ENCODE results near the gene HADHB. TPM values are rescaled to one million over a fixed set of nuclear protein-coding genes. Genes with fewer than 3 reads are reported as not detected.

The HADHB gene
- polyA plus RNA-seq, 6 donors from 2014 or later = 97.7 to 133 (median 110) TPM

DNA sequence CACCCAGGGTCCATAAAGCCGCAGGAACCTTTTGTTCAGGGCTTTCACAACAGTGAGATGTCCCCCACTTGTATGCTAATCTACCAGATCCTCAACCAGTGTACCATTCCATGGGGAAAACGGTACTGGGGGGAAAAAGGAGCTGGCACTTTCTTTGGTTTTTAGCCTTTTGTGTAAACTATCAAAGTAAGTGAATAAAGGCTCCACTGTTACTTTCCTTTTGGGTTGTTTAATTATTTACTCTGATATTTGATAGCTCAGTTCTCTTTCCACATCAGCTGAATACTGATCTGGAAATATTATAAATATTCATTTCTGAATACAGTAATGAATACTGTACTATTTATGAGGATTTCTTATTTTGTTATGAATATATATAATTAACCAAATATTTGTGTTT, 20.6 kb upstream of the HADHB start:
- Mint-ChIP-seq H3K27ac (no peak overlapping the region), H3K4me3 (no peak overlapping the region), H3K36me3 (peaks cover 8 to 18% of the 10 kb centered on the region in 2 donors), H3K27me3 (no peaks in the 10 kb centered on the region), H3K9me3 (peaks cover 0 to 10% (median 0%) of the 10 kb centered on the region in 7 donors), H3K4me1 (no peaks in the 10 kb centered on the region)
- ATAC-seq (ENCODE audit: low read depth in 2 of 2) (no peak), DNase-seq (no peak)

DNA sequence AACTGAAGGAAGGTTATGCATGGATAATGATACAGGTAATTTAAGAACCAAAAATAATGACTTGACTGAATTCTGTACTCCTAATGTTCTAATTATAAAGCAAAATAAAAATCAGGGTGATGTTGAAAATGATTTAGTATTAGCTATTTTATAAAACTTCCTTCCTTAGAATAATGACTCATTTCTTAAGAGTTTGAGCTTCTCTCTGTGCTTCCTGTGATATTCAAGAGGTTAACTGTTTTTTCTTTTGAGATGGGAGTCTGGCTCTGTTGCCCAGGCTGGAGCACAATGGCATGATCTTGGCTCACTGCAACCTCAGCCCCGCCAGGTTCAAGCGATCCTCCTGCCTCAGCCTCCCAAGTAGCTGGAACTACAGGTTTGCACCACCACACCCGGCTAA, 15.1 kb upstream of the HADHB start:
- DNase-seq (no peak), ATAC-seq (ENCODE audit: low read depth in 2 of 2) (no peak)
- Mint-ChIP-seq H3K36me3 (peaks cover 8 to 24% of the 10 kb centered on the region in 2 donors), H3K4me3 (no peak overlapping the region), H3K9me3 (peaks cover 0 to 10% (median 0%) of the 10 kb centered on the region in 7 donors), H3K4me1 (no peaks in the 10 kb centered on the region), H3K27me3 (no peaks in the 10 kb centered on the region), H3K27ac (no peak overlapping the region)

DNA sequence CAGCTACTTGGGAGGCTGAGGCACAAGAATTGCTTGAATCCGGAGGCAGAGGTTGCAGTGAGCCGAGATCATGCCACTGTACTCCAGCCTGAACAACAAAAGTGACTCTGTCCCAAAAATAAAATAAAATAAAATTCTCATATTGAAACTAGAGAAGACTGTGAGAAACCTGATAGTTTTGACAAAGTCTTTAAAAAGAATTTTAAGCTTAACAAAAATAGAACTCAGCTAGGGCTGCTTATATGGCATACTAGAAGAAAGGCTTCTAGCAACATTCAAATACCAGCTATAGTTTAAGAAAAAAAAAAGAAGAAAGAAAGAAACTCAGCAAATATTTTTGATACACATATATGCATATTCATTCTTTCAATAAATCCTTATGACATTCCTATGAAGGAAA, 13.9 kb upstream of the HADHB start:
- Mint-ChIP-seq H3K27me3 (no peaks in the 10 kb centered on the region), H3K9me3 (peaks cover 0 to 10% (median 0%) of the 10 kb centered on the region in 7 donors), H3K4me3 (no peak overlapping the region), H3K27ac (no peak overlapping the region), H3K36me3 (peaks cover 8 to 25% of the 10 kb centered on the region in 2 donors), H3K4me1 (no peaks in the 10 kb centered on the region)
- ATAC-seq (ENCODE audit: low read depth in 2 of 2) (no peak), DNase-seq (no peak)

DNA sequence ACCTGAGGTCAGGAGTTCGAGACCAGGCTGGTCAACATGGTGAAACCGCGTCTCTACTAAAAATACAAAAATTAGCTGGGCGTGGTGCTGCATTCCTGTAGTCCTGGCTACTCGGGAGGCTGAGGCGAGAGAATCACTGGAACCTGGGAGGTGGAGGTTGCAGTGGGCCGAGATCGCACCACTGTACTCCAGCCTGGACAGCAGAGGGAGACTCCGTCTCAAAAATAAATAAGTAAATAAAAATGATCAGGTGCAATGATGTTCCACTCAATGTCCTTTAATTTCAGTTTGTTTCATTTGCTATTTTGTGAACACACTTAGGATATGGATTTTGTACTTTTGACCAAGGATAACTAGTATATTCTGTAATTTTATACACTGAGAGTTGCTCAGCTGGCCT, 9.7 kb upstream of the HADHB start:
- Mint-ChIP-seq H3K4me3 (no peak overlapping the region), H3K36me3 (peaks cover 0 to 13% of the 10 kb centered on the region in 2 donors), H3K9me3 (no peaks in the 10 kb centered on the region), H3K27ac (no peak overlapping the region), H3K27me3 (no peaks in the 10 kb centered on the region), H3K4me1 (peaks cover 3 to 11% (median 8%) of the 10 kb centered on the region in 3 donors)
- DNase-seq = no peak
- no peak for ATAC-seq (ENCODE audit: low read depth in 2 of 2)

DNA sequence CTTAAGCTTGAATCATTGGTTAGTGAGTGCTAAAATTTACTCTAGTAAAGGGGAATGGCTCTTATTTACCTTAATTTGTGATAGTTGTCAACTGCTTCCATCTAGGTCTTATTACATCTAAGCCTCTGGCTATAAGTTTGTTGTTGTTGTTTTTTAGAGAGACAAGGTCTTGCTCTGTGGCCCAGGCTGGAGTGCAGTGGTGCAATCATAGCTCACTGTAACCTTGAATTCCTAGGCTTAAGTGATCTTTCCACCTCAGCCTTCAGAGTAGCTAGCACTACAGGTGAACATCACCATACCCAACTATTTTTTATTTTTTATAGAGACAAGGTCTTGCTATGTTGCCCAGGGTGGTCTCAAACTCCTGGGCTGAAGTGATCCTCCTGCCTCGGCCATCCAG, 6.9 kb upstream of the HADHB start:
- no peak for ATAC-seq (ENCODE audit: low read depth in 2 of 2)
- H3K4me3 Mint-ChIP-seq = no peak overlapping the region
- no peak for DNase-seq
- no peaks in the 10 kb centered on the region for H3K27me3 Mint-ChIP-seq
- no peak overlapping the region for H3K27ac Mint-ChIP-seq
- peaks cover 22 to 34% (median 30%) of the 10 kb centered on the region in 3 donors for H3K4me1 Mint-ChIP-seq
- H3K36me3 Mint-ChIP-seq = peaks cover 0 to 7% of the 10 kb centered on the region in 2 donors
- H3K9me3 Mint-ChIP-seq = no peaks in the 10 kb centered on the region

DNA sequence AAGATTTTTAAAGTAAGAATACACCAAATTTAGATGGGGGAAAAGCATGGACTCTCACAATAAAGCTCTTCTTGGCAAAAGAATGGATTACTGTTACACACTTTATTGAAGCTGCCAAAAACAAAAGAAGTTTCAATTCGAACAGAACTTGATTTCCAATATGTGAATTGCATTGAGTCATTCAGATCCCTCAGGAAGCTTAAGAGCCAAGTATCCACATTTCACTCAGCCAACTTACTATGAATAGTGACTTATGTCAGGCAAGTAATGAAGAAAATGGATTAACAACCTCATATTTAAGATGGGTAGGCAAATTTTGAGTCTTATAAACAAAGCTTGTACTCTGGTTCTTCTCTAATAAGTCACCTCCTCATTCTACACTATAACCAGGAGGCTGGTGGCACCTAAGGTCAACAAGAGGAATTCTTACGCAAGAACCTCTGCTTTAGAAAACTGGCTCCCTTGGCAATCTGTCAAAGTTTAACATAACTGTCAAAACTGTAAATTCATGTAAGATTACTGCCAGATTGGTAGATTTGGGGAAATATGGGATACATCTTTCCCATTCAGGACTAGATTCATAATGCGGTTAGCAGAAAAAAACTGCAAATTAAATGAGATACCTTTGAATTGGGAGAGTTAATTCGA, 6.3 kb upstream of the HADHB start:
- H3K4me3 Mint-ChIP-seq = no peak overlapping the region
- H3K36me3 Mint-ChIP-seq = peaks cover 0 to 7% of the 10 kb centered on the region in 2 donors
- H3K27ac Mint-ChIP-seq = no peak overlapping the region
- H3K27me3 Mint-ChIP-seq = no peaks in the 10 kb centered on the region
- no peak for DNase-seq
- no peak for ATAC-seq (ENCODE audit: low read depth in 2 of 2)
- H3K9me3 Mint-ChIP-seq = no peaks in the 10 kb centered on the region
- H3K4me1 Mint-ChIP-seq = peaks cover 27 to 40% (median 35%) of the 10 kb centered on the region in 3 donors

DNA sequence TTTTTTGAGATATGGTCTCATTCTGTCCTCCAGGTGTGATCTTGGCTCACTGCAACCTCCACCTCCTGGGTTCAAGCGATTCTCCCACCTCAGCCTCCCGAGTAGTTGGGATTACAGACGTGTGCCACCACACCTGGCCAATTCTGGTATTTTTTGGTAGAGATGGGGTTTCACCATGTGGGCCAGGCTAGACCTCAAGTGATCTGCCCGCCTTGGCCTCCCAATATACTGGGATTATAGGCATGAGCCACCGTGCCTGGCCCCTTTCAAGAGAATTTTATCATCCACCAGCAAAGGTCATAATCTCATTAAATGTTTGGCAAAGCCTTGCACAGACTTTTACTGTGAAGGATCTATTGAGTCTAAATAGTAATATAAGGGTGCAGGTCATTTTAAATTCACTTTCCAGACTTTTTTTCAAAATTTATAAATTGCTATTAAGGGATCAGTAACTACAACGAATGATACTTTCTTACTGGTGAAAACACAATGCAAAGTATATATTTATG, 2.8 kb upstream of the HADHB start:
- Mint-ChIP-seq H3K36me3 (no peaks in the 10 kb centered on the region), H3K4me1 (peaks cover 47 to 66% (median 61%) of the 10 kb centered on the region in 3 donors), H3K9me3 (no peaks in the 10 kb centered on the region), H3K27me3 (no peaks in the 10 kb centered on the region), H3K27ac (peak overlapping the region in 1 of 6 donors; percentile 22), H3K4me3 (peak overlapping the region in 7 of 8 donors; percentile 22 to 100 (median 98))
- DNase-seq (no peak), ATAC-seq (ENCODE audit: low read depth in 2 of 2) (no peak)

DNA sequence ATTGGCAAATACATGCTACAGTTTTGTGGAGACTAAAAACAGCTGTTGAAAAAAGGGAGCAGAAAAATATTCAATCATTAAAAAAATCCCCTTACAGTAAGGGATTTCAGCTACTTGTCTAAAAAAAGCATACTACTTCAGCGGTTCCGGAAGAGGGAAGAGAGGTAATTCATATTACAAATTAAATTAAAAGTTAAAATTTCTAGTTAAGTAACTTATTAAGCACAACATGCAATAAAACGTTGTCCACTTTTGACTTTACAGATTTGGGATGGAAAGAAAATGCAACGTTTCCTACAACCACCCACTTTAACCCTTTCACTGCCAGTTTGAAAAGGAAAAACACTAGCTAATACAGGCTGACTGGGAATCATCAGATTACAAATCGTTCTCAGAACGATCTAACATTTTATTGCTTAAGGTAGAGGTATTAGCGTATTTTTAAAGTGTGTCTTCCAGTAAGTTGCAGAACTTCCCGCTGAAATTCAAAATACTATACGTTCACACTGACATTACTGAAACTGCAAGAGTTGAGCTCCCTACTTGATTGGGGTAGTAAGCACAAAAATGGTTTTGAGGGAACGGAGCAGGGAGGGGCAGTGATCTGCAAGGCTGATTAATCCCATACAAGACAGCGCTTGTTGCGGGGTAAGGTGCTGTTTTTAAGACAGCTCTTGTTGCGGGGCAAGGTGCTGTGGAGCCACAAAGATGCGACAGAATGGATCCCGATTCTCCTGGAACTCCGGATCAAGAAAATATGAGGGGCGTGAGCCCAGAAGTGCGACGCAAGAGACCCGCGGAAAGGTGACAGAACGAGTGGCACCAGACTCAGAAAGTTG, 1.1 kb upstream of the HADHB start:
- no peaks in the 10 kb centered on the region for H3K9me3 Mint-ChIP-seq
- no peaks in the 10 kb centered on the region for H3K36me3 Mint-ChIP-seq
- ATAC-seq (ENCODE audit: low read depth in 2 of 2) (no peak), DNase-seq (peak; percentile 17)
- peaks cover 52 to 70% (median 69%) of the 10 kb centered on the region in 3 donors for H3K4me1 Mint-ChIP-seq
- H3K27ac Mint-ChIP-seq = peak overlapping the region; percentile 98 to 100 (median 100)
- H3K4me3 Mint-ChIP-seq = peak overlapping the region; percentile 94 to 100 (median 98)
- H3K27me3 Mint-ChIP-seq = no peaks in the 10 kb centered on the region

DNA sequence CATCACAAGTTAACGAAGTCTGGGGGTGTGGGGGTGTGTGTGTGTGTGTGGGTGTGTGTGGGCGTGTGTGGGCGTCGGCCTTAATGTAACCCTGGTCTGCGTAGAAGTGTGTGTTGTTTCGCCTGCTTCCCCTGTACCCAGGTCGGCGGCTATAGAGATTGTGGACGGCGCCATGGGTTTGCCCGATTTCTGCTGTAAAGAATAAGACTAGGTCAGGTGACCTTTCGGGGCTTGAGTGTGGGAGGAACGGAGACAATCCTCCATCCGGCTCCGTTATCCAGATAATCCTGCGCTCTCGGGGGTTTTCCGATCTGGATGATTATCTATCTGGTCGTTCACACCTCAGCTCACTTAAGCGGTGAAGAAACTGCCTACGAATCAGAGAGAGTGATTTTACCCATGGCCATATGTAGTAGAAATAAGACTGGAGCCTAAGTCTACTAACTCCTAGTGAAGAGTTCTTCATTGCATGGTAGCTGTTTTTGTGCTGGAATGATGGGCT, 543 bp downstream of the HADHB start:
- Mint-ChIP-seq H3K4me1 (peaks cover 42 to 69% (median 60%) of the 10 kb centered on the region in 3 donors), H3K27me3 (no peaks in the 10 kb centered on the region), H3K9me3 (no peaks in the 10 kb centered on the region), H3K4me3 (peak overlapping the region; percentile 94 to 100 (median 98)), H3K36me3 (no peaks in the 10 kb centered on the region), H3K27ac (peak overlapping the region; percentile 98 to 100 (median 100))
- DNase-seq (no peak), ATAC-seq (ENCODE audit: low read depth in 2 of 2) (peak; percentile 68 to 70)

DNA sequence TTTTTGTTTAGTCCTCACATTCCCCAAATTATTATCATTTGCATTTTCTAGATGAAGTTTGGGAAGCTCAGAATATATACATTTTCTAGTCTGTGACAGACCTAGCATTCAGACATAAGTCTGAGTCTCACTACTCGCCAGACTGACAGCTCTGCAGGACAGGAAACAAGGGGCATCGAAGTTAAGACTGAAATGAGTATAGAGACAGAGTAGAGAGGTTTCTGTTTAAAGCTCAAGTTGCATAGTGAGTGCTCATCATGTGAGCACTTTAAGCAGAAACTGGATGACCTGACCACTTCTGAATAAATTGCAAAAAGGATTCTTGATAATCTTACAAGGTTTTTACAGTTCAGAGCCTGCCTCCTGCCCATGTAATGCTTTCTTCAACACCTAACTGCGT, 1.1 kb downstream of the HADHB start:
- no peaks in the 10 kb centered on the region for H3K36me3 Mint-ChIP-seq
- no peaks in the 10 kb centered on the region for H3K27me3 Mint-ChIP-seq
- H3K9me3 Mint-ChIP-seq = no peaks in the 10 kb centered on the region
- no peak for ATAC-seq (ENCODE audit: low read depth in 2 of 2)
- no peak for DNase-seq
- peaks cover 36 to 64% (median 55%) of the 10 kb centered on the region in 3 donors for H3K4me1 Mint-ChIP-seq
- peak overlapping the region; percentile 94 to 100 (median 98) for H3K4me3 Mint-ChIP-seq
- H3K27ac Mint-ChIP-seq = peak overlapping the region; percentile 98 to 100 (median 100)

DNA sequence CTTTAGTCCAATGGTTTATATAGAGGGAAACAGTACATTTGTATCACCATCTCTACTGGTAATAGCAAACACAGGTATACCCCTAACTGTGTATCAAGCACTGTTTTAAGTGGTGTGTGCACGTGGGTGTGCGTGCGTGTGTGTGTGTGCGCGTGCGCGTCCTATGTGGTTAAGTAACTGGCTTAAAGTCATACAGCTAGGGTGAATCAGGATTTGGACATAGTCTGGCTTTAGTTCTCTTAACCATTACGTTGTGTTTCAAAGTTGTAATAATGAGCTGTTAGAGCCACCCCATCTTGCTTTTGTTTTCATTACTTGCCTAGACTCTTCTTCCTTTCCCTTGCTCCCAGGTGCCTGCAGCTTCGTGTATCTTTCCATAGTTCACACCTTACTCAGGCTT, 2.1 kb downstream of the HADHB start:
- H3K4me1 Mint-ChIP-seq = peaks cover 32 to 59% (median 52%) of the 10 kb centered on the region in 3 donors
- H3K4me3 Mint-ChIP-seq = peak overlapping the region in 7 of 8 donors; percentile 2 to 98 (median 55)
- DNase-seq (no peak), ATAC-seq (ENCODE audit: low read depth in 2 of 2) (no peak)
- H3K9me3 Mint-ChIP-seq = no peaks in the 10 kb centered on the region
- H3K27me3 Mint-ChIP-seq = no peaks in the 10 kb centered on the region
- H3K27ac Mint-ChIP-seq = peak overlapping the region in 4 of 6 donors; percentile 7 to 98 (median 28)
- no peaks in the 10 kb centered on the region for H3K36me3 Mint-ChIP-seq

DNA sequence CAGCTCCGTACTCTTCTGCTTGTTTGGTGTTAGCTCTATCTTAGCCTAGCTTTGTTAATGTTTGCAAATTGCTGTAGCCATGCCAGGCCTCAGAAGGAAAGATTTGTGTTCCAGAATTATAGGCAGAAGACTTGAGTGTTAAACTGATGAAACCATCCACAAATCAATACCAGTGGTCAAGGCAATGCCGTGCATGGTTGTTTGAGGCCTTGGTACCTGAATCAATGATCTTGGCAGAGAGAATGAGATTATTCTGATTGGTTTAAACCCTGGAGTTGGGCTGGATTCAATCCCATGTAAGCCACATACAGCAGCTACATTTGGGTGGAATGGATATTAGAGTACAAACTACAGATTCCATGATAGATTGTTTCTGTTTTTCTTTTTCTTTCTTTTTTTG, 4.9 kb downstream of the HADHB start:
- no peak overlapping the region for H3K4me3 Mint-ChIP-seq
- ATAC-seq (ENCODE audit: low read depth in 2 of 2) (no peak), DNase-seq (no peak)
- H3K27me3 Mint-ChIP-seq = no peaks in the 10 kb centered on the region
- no peak overlapping the region for H3K27ac Mint-ChIP-seq
- peaks cover 26 to 46% (median 41%) of the 10 kb centered on the region in 3 donors for H3K4me1 Mint-ChIP-seq
- no peaks in the 10 kb centered on the region for H3K36me3 Mint-ChIP-seq
- H3K9me3 Mint-ChIP-seq = no peaks in the 10 kb centered on the region

DNA sequence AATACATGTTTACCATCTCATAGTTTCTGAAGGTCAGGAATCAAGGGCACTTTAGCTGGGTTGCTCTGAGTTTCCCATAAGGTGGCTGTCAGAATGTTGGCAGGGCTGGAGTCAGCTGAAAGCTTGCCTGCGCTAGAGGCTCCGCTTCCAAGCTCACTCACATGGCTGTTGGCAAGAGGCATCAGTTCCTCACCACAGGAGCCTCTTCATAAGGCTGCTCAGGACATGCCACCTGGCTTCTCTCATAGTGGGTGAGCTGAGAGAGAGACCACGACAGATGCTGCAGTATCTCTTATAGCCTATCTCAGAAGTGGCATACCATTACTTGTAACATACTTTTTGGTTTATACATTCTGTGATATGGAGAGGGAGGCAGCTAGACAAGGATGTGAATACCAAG, 7.2 kb downstream of the HADHB start:
- ATAC-seq (ENCODE audit: low read depth in 2 of 2) = no peak
- H3K4me3 Mint-ChIP-seq = no peak overlapping the region
- H3K27ac Mint-ChIP-seq = no peak overlapping the region
- no peaks in the 10 kb centered on the region for H3K9me3 Mint-ChIP-seq
- H3K4me1 Mint-ChIP-seq = peaks cover 17 to 27% (median 24%) of the 10 kb centered on the region in 3 donors
- H3K27me3 Mint-ChIP-seq = no peaks in the 10 kb centered on the region
- H3K36me3 Mint-ChIP-seq = no peaks in the 10 kb centered on the region
- DNase-seq = no peak
